Measurements from ENCODE around the gene STAT5B. TPM values are rescaled to one million over a fixed set of nuclear protein-coding genes. Genes with fewer than 3 reads are reported as not detected.
"Not testable (repeated sequence)": the region's sequence is repeated elsewhere in the genome, so short reads cannot be mapped to it uniquely, and the experiment has no call there.

The STAT5B gene
- total RNA-seq, 1 experiment from 2014 or later, result 42.9 TPM

- H3K4me3 Mint-ChIP-seq, result no peak overlapping the region
- H3K27me3 ChIP-seq (ENCODE audit: insufficient read depth, low read length), result no peaks in the 10 kb centered on the region
- no peak overlapping the region for H4K5ac ChIP-seq (ENCODE audit: insufficient read length, low read depth, low read length)
- H3K23ac ChIP-seq (ENCODE audit: insufficient read length, low read depth, low read length), result no peak overlapping the region
- no peaks in the 10 kb centered on the region for H3K4me1 Mint-ChIP-seq
- no peaks in the 10 kb centered on the region for H3K9me3 Mint-ChIP-seq
- H3K18ac ChIP-seq (ENCODE audit: insufficient read length, low read depth, low read length), result no peak overlapping the region
- peak; percentile 79 for TF ChIP-seq CTCF (conservative IDR thresholded peaks at IDR 0.05)
- H3K4me2 ChIP-seq (ENCODE audit: insufficient read depth, insufficient read length, low read length), result no peak overlapping the region
- peaks cover 4% of the 10 kb centered on the region for H4K20me1 ChIP-seq (ENCODE audit: control insufficient read depth, insufficient read depth, insufficient read length)
- H3K56ac ChIP-seq (ENCODE audit: insufficient read length, low read depth, low read length), result no peak overlapping the region
- H2BK15ac ChIP-seq (ENCODE audit: low read depth, low read length), result no peak overlapping the region
- H2BK20ac ChIP-seq (ENCODE audit: low read depth, low read length, poor library complexity, severe bottlenecking), result no peak overlapping the region
- H3K9me3 ChIP-seq (ENCODE audit: control insufficient read depth, low read depth, low read length), result no peaks in the 10 kb centered on the region
- H3K4ac ChIP-seq (ENCODE audit: low read depth, low read length), result no peak overlapping the region
- no peaks in the 10 kb centered on the region for H3K27me3 Mint-ChIP-seq (ENCODE audit: low read depth)
- H3K27ac Mint-ChIP-seq, result peak overlapping the region in 1 of 3 experiments; percentile 20; a peak in 2 of 7 replicates
- peak; percentile 73 for DNase-seq
- H3K14ac ChIP-seq (ENCODE audit: insufficient read depth, low read length), result no peak overlapping the region
- no peaks in the 10 kb centered on the region for H3K23me2 ChIP-seq (ENCODE audit: insufficient read length, low read depth, low read length, poor library complexity, severe bottlenecking)
- no peak overlapping the region for H3K27ac ChIP-seq (ENCODE audit: insufficient read length, low read depth, low read length)
- no peak overlapping the region for H2BK5ac ChIP-seq (ENCODE audit: insufficient read length, low read length)
- no peak overlapping the region for H3K9ac ChIP-seq (ENCODE audit: extremely low read depth, insufficient read length, low read length)
- no peak overlapping the region for H2AK5ac ChIP-seq (ENCODE audit: insufficient read length, low read length)
- H3K79me1 ChIP-seq (ENCODE audit: insufficient read depth, low read depth, low read length, poor library complexity, severe bottlenecking), result no peaks in the 10 kb centered on the region
- H3K36me3 Mint-ChIP-seq (ENCODE audit: insufficient read depth in 1 of 3, low read depth in 3 of 3), result peaks cover 29 to 43% (median 37%) of the 10 kb centered on the region in 3 experiments
- no peak overlapping the region for H3T11ph ChIP-seq (ENCODE audit: low read length)
- no CpG with 5 or more reads among the region's 3 CpGs for WGBS (ENCODE audit: extremely low coverage, insufficient read length, low lambda C conversion rate)
- no peaks in the 10 kb centered on the region for H3K4me1 ChIP-seq (ENCODE audit: insufficient read depth, low read length)
- H4K91ac ChIP-seq (ENCODE audit: insufficient read length, low read depth, low read length), result no peak overlapping the region
- H2AFZ ChIP-seq (ENCODE audit: low read length), result no peak overlapping the region
- H2BK12ac ChIP-seq (ENCODE audit: insufficient read length, low read depth, low read length), result no peak overlapping the region
- no peak overlapping the region for H4K8ac ChIP-seq (replicated peaks; ENCODE audit: insufficient read length, low read depth, low read length)
- H3K79me2 ChIP-seq (ENCODE audit: insufficient read depth, low read length), result no peaks in the 10 kb centered on the region
- no peak overlapping the region for H2BK120ac ChIP-seq (ENCODE audit: low read depth, low read length, poor library complexity, severe bottlenecking)
Observed at GRCh38 chr17:42221886-42222745, 54.1 kb downstream of the STAT5B start.

- not testable (repeated sequence) for H4K20me1 ChIP-seq (ENCODE audit: control insufficient read depth, insufficient read depth, insufficient read length); H4K8ac ChIP-seq (replicated peaks; ENCODE audit: insufficient read length, low read depth, low read length); H3K79me1 ChIP-seq (ENCODE audit: insufficient read depth, low read depth, low read length, poor library complexity, severe bottlenecking); H3K27me3 ChIP-seq (ENCODE audit: insufficient read depth, low read length); H3K4ac ChIP-seq (ENCODE audit: low read depth, low read length); H2BK20ac ChIP-seq (ENCODE audit: low read depth, low read length, poor library complexity, severe bottlenecking); H2BK12ac ChIP-seq (ENCODE audit: insufficient read length, low read depth, low read length); H3K14ac ChIP-seq (ENCODE audit: insufficient read depth, low read length); H2BK5ac ChIP-seq (ENCODE audit: insufficient read length, low read length); H3K27ac ChIP-seq (ENCODE audit: insufficient read length, low read depth, low read length); H2AFZ ChIP-seq (ENCODE audit: low read length); H3K9ac ChIP-seq (ENCODE audit: extremely low read depth, insufficient read length, low read length); H2BK120ac ChIP-seq (ENCODE audit: low read depth, low read length, poor library complexity, severe bottlenecking); DNase-seq; H3K23ac ChIP-seq (ENCODE audit: insufficient read length, low read depth, low read length); H3K4me3 Mint-ChIP-seq; H3K27ac Mint-ChIP-seq; H3K9me3 ChIP-seq (ENCODE audit: control insufficient read depth, low read depth, low read length); H3K27me3 Mint-ChIP-seq (ENCODE audit: low read depth); H2AK5ac ChIP-seq (ENCODE audit: insufficient read length, low read length); H2BK15ac ChIP-seq (ENCODE audit: low read depth, low read length); H3K79me2 ChIP-seq (ENCODE audit: insufficient read depth, low read length); H3T11ph ChIP-seq (ENCODE audit: low read length); H4K5ac ChIP-seq (ENCODE audit: insufficient read length, low read depth, low read length); H3K4me2 ChIP-seq (ENCODE audit: insufficient read depth, insufficient read length, low read length); H3K4me1 Mint-ChIP-seq; H4K91ac ChIP-seq (ENCODE audit: insufficient read length, low read depth, low read length); H3K4me1 ChIP-seq (ENCODE audit: insufficient read depth, low read length); H3K56ac ChIP-seq (ENCODE audit: insufficient read length, low read depth, low read length); H3K9me3 Mint-ChIP-seq; H3K18ac ChIP-seq (ENCODE audit: insufficient read length, low read depth, low read length); H3K23me2 ChIP-seq (ENCODE audit: insufficient read length, low read depth, low read length, poor library complexity, severe bottlenecking)
- no CpG with 5 or more reads among the region's 17 CpGs for WGBS (ENCODE audit: extremely low coverage, insufficient read length, low lambda C conversion rate)
- peaks cover 24 to 64% (median 44%) of the 10 kb centered on the region in 3 experiments for H3K36me3 Mint-ChIP-seq (ENCODE audit: insufficient read depth in 1 of 3, low read depth in 3 of 3)
Observed at GRCh38 chr17:42219280-42219679, 56.9 kb downstream of the STAT5B start.

All from H9 (cell line).